ENCODE data around the gene CAPN2. TPM values are rescaled to one million over a fixed set of nuclear protein-coding genes. Genes with fewer than 3 reads are reported as not detected.
"Not testable (repeated sequence)": the region's sequence is repeated elsewhere in the genome, so short reads cannot be mapped to it uniquely, and the experiment has no call there.

CAPN2 gene
- total RNA-seq, 1 donor from 2014 or later: 178 TPM

- DNase-seq (ENCODE audit: low spot score in 2 of 2): no peak
- Histone ChIP-seq H3K27me3 (no peaks in the 10 kb centered on the region), H3K4me3 (no peak overlapping the region), H3K4me1 (no peaks in the 10 kb centered on the region), H3K9me3 (no peaks in the 10 kb centered on the region), H3K27ac (no peak overlapping the region), H3K36me3 (peaks cover 19 to 61% of the 10 kb centered on the region in 2 donors)
- intact Hi-C loops (cut with DNase I): loop anchor here (5.0 kb wide), 1 partner anchor 37 kb away; the partner anchor contains the start of gene TP53BP2
- TF ChIP-seq CTCF (IDR thresholded peaks at IDR 0.05): no peak
Measured at GRCh38 chr1:223810586-223810985, 98.2 kb downstream of the CAPN2 start.

GRCh38 chr1:223811634-223812101, 99.3 kb downstream of the CAPN2 start:
- Histone ChIP-seq H3K36me3 (peaks cover 19 to 51% of the 10 kb centered on the region in 2 donors), H3K27ac (no peak overlapping the region), H3K27me3 (no peaks in the 10 kb centered on the region), H3K4me3 (no peak overlapping the region), H3K4me1 (peaks cover 0 to 7% of the 10 kb centered on the region in 2 donors), H3K9me3 (no peaks in the 10 kb centered on the region)
- TF ChIP-seq CTCF (IDR thresholded peaks at IDR 0.05): peak; percentile 37 to 61 (median 57)
- intact Hi-C loops (cut with DNase I): loop anchor here (5.0 kb wide), 1 partner anchor 36 kb away; the partner anchor contains the start of gene TP53BP2
- no peak for DNase-seq (ENCODE audit: low spot score in 2 of 2)

DNA sequence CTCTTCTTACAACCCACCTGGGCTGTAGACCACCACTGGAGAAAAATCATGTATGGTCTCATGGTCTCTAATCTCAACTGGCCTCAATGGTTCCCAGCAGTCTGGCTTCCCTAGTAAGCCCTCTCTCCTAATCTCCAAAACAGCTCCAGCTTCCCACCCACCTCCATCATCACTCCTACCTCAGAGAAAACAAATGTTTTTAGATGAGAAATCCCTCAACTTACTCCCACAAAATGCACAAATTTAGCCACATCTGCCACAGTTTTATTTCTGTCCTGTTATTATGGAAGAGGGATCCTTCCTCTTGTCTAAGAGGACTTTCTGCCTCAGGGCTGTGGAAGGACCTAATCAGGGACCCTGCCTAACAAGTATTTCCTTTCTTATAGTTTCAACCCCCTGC, 101.3 kb downstream of the CAPN2 start:
- Histone ChIP-seq H3K27ac (no peak overlapping the region), H3K4me1 (peaks cover 0 to 10% of the 10 kb centered on the region in 2 donors), H3K4me3 (no peak overlapping the region), H3K27me3 (no peaks in the 10 kb centered on the region), H3K36me3 (peaks cover 19 to 44% of the 10 kb centered on the region in 2 donors), H3K9me3 (no peaks in the 10 kb centered on the region)
- intact Hi-C loops (cut with DNase I): loop anchor here (5.0 kb wide), 1 partner anchor 34 kb away; the partner anchor contains the start of gene TP53BP2
- no peak for TF ChIP-seq CTCF (IDR thresholded peaks at IDR 0.05)
- DNase-seq (ENCODE audit: low spot score in 2 of 2): no peak

GRCh38 chr1:223815020-223815853, 102.9 kb downstream of the CAPN2 start:
- H3K4me1 ChIP-seq: peaks cover 0 to 16% of the 10 kb centered on the region in 2 donors
- intact Hi-C loops (cut with DNase I): no loop called here
- H3K4me3 ChIP-seq: no peak overlapping the region
- H3K27me3 ChIP-seq: no peaks in the 10 kb centered on the region
- peaks cover 19 to 35% of the 10 kb centered on the region in 2 donors for H3K36me3 ChIP-seq
- DNase-seq (ENCODE audit: low spot score in 2 of 2): no peak
- H3K9me3 ChIP-seq: no peaks in the 10 kb centered on the region
- no peak overlapping the region for H3K27ac ChIP-seq
- TF ChIP-seq CTCF (IDR thresholded peaks at IDR 0.05): no peak

DNA sequence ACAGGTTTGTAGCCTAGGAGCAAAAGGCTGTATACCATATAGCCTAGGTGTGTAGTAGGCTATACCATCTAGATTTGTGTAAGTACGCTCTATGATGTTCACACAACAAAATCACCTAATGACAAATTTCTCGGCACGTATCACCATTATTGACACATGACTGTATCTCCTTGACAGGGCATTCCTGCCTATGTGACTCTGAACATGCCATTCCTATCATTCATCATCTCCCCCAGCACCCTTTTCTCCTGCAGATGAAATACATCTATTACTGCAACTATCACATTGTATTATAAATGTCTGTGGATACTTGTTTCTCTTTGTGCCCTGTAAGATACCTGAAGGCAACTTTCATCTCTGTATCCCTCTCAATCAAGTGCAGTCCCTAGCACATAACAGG, 103.5 kb downstream of the CAPN2 start:
- no peak overlapping the region for H3K27ac ChIP-seq
- H3K4me3 ChIP-seq: no peak overlapping the region
- H3K9me3 ChIP-seq: no peaks in the 10 kb centered on the region
- DNase-seq (ENCODE audit: low spot score in 2 of 2): no peak
- intact Hi-C loops (cut with DNase I): no loop called here
- H3K27me3 ChIP-seq: no peaks in the 10 kb centered on the region
- H3K36me3 ChIP-seq: peaks cover 22 to 36% of the 10 kb centered on the region in 2 donors
- H3K4me1 ChIP-seq: peaks cover 0 to 21% of the 10 kb centered on the region in 2 donors
- no peak for TF ChIP-seq CTCF (IDR thresholded peaks at IDR 0.05)

DNA sequence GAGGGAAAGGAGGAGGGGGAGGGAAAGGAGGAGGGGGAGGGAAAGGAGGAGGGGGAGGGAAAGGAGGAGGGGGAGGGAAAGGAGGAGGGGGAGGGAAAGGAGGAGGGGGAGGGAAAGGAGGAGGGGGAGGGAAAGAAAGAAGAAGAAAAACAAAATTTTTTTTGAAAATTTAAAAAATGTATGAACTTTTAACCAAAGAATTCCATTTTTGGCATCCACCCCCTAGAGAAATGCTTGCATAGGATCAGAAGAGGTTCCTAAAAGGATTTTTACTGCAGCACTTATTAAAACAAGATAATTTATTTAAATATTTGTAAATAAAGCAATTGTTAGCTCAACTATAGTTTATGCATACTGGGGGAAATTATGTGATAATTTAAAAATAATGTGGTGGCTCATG, 104.9 kb downstream of the CAPN2 start:
- DNase-seq (ENCODE audit: low spot score in 2 of 2); H3K4me3 ChIP-seq; H3K9me3 ChIP-seq; intact Hi-C loops (cut with DNase I); H3K27ac ChIP-seq; H3K27me3 ChIP-seq: not testable (repeated sequence)
- peaks cover 0 to 29% of the 10 kb centered on the region in 2 donors for H3K4me1 ChIP-seq
- H3K36me3 ChIP-seq: peaks cover 22 to 32% of the 10 kb centered on the region in 2 donors

Measured in ascending aorta (tissue), 2 donors.